Immature natural killer cell (primary cell): ENCODE measurements around the gene MAML2. TPM values are rescaled to one million over a fixed set of nuclear protein-coding genes. Genes with fewer than 3 reads are reported as not detected.

Experiments
- DNase-seq, 3 donors: peaks; one replicate each; pipeline ENCODE4 v3.0.0; 2022; ENCODE audit warnings: mixed read lengths in 1 of 3
- H3K27ac Mint-ChIP-seq, 6 donors: one replicate each; pipeline ENCODE4 v1.8.0; 2020; ENCODE audit warnings: mixed read lengths in 6 of 6, mild to moderate bottlenecking in 5 of 6, inconsistent platforms in 4 of 6, moderate library complexity in 3 of 6
- H3K27me3 Mint-ChIP-seq, 3 donors: one replicate each; pipeline ENCODE4 v1.8.0; 2020 to 2021; ENCODE audit warnings: low read depth in 3 of 3, mild to moderate bottlenecking in 3 of 3, mixed read lengths in 3 of 3, moderate library complexity in 3 of 3, inconsistent platforms in 1 of 3
- H3K36me3 Mint-ChIP-seq, 3 donors: one replicate each; pipeline ENCODE4 v1.8.0; 2020; ENCODE audit warnings: mixed read lengths in 3 of 3, inconsistent platforms in 2 of 3, mild to moderate bottlenecking in 2 of 3
- H3K4me1 Mint-ChIP-seq, 2 donors: one replicate each; pipeline ENCODE4 v1.8.0; 2020; ENCODE audit warnings: inconsistent platforms in 2 of 2, mild to moderate bottlenecking in 2 of 2, mixed read lengths in 2 of 2, moderate library complexity in 1 of 2
- H3K4me3 Mint-ChIP-seq, 5 donors: one replicate each; pipeline ENCODE4 v1.8.0; 2020; ENCODE audit warnings: mild to moderate bottlenecking in 5 of 5, mixed read lengths in 5 of 5, inconsistent platforms in 3 of 5, moderate library complexity in 3 of 5
- H3K9me3 Mint-ChIP-seq, 6 donors: one replicate each; pipeline ENCODE4 v1.8.0; 2020; ENCODE audit warnings: mild to moderate bottlenecking in 6 of 6, mixed read lengths in 6 of 6, inconsistent platforms in 4 of 6, moderate library complexity in 3 of 6
- polyA plus RNA-seq, 3 donors: library from polyadenylated mRNA; unstranded; fragments of 300-500 nt; fragmentation: Illumina TruSeq; gene quantifications; one replicate each; pipeline ENCODE4 v1.2.3, GENCODE V29; 2021

MAML2 gene
- polyA plus RNA-seq, 3 donors from 2014 or later, result 0.26 to 4.5 (median 1.1) TPM

DNA sequence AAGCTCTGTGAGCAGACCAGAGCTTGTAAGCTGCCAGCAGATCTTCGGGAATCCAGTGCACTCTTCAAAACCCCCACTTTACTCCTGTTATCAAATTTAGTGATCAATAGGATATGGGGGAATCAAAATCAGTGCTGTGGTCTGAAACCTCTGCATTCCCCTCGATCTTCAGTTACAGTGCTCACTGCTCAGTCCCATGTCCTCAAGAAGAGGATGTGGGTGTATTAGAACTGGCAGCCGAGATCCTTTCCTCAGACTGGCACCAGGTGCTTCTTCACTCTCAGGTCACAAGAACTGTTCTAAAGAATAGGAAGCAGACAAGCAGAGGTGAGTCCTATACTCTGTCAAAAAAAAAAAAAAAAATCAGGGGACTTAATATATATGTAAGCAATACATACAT is 15.3 kb upstream of the MAML2 start:
- Mint-ChIP-seq H3K36me3 (peaks cover 29 to 48% (median 31%) of the 10 kb centered on the region in 3 donors), H3K9me3 (no peaks in the 10 kb centered on the region), H3K4me1 (peaks cover 3 to 25% of the 10 kb centered on the region in 2 donors), H3K27me3 (no peaks in the 10 kb centered on the region), H3K27ac (peak overlapping the region in 2 of 6 donors; percentile 20 to 36), H3K4me3 (no peak overlapping the region)
- no peak for DNase-seq

DNA sequence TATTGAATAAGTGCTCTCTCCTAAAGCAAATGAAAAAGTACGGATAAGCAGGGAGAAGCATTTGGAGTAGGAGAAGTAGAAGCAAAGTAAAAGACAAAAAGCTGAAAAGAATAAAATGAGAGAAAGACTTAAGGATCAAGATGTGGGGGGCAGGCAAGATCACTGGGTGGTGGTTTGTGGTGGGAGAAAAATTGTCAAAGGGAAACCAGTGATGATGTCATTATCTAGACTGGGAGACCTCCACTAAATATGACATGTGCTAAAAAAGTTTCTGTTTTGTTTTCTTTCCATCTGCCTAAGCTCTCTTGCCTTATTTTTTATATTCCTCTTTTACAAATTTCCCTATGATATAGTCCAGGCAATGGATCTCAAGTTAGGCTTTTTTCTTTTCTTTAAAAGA is 14.8 kb upstream of the MAML2 start:
- Mint-ChIP-seq H3K27ac (peak overlapping the region in 2 of 6 donors; percentile 27 to 58), H3K4me1 (peaks cover 3 to 25% of the 10 kb centered on the region in 2 donors), H3K4me3 (no peak overlapping the region), H3K27me3 (no peaks in the 10 kb centered on the region), H3K36me3 (peaks cover 29 to 46% (median 31%) of the 10 kb centered on the region in 3 donors), H3K9me3 (no peaks in the 10 kb centered on the region)
- DNase-seq, result no peak

DNA sequence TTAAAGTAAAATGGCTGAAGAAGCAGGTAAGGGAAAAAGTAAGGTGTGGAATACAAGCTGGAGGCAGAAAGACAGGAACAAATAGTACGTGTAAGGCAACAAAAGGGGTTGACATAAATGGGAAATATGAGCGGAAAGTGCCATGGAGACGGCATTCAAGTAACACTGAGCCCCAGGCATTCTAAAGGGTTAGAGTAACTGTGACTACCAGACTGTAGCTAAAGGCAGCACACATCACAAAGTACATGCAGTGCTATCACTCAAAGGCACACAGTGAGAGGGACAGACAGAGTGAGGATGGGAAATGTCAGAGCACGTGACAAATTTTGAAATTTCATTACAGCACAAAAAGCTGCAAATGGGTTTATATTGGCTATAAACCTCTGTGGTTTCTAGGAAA is 13.9 kb upstream of the MAML2 start:
- DNase-seq, result no peak
- Mint-ChIP-seq H3K27ac (no peak overlapping the region), H3K4me1 (peaks cover 3 to 25% of the 10 kb centered on the region in 2 donors), H3K9me3 (no peaks in the 10 kb centered on the region), H3K4me3 (no peak overlapping the region), H3K27me3 (no peaks in the 10 kb centered on the region), H3K36me3 (peaks cover 29 to 42% (median 32%) of the 10 kb centered on the region in 3 donors)

DNA sequence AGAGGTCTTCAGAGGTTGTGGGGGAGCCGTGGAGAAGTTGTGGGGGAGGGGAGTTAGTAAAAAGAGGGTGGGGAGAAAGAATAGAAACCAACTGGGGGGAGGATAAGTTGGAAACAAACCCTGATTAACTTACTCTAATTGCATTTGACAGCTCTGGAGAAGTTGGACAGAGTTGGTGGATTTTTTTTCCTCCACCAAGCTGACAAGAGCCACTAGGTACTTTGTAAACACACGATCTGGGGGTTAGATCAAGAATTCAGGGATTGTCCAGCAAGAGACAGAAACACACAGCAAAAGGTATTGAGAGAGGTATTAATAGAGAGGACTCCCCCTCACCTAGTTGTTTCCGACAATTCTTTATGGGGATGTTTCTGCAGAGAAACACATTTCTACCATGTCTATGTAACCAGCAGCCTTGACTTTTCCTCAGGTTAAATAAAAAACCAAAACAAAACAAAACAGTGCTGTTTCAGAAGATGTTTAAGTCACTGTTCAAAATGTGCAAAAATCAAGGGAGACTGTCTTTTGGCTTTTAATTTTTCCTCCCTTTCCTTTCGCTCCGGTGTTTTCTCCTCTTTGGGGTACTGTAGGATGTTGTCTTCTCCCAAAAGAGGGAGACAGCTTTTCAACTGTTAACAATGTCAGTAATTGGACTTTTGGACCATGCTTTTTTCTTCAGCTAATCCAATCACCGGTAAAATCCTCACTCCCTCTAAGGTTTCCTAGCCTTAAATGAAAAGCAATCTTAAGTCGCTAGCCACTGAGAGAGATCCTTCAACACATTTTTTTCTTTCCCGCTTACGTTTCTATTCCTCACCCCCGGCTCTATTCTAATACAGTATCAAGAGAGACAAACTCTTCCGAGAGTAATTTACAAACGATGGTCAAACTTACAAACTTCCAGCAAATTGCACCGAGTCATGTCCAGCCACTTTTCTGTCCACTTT is 708 bp downstream of the MAML2 start:
- Mint-ChIP-seq H3K4me1 (peaks cover 56 to 63% of the 10 kb centered on the region in 2 donors), H3K36me3 (no peaks in the 10 kb centered on the region), H3K27me3 (peaks cover 0 to 5% (median 4%) of the 10 kb centered on the region in 3 donors), H3K4me3 (peak overlapping the region; percentile 89 to 100 (median 94)), H3K27ac (peak overlapping the region; percentile 27 to 96 (median 64)), H3K9me3 (no peaks in the 10 kb centered on the region)
- DNase-seq, result peak in 1 of 3 donors; percentile 1

DNA sequence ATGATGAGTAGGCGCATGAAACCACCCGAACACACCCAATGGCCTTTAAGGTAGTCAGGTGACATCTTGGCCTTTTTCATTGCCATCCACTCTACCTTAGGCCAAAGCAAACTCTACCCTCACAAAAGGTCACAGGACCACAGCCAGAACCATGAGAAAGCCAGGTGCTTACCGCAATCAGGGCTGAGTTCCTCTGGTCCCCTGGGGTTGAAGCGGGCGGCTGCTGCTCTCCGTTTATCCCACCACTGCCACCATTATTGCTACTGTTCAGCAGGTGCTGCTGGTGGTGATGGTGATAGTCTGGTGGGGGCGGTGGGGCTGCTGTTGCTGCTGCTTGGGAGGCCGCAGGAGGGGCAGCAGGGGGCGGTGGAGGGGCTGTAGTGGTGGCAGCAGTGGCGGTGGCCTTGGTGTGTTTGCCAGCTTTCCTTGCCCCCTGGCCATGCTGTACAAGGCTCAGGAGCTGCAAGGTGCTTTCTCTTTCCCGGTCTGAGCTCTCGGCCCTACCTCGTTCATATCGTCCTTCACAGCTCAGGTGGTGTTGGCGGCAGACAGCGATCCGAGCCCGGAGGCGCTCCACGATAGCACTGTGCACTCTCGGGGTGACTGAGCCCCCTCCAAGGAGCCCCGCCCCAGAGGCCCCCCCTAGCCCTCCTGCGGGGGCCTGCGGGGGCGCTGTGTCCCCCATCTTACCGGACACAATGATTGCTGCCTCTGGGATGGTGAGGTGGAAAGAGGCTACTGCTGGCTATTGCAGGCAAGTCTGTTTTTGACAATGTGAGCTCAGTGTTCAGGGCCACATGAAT is 1.6 kb downstream of the MAML2 start:
- peak; percentile 65 to 73 (median 69) for DNase-seq
- H3K36me3 Mint-ChIP-seq, result no peaks in the 10 kb centered on the region

DNA sequence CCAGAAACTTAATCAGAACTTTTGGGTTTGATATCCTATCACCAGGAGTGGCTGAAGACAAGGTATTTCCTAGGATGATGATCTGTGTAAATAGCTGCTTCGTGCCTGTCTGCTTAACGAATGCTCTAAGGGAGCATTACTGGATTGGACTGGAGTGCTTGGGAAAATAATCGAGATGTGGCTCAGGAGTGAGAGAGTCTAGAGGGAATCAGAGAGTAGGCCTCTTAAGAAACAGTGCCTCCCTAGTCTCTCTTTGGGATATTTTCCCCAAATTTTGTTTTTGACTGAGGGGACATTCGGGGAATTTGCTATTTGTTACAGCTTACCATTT is 2.5 kb downstream of the MAML2 start:
- Mint-ChIP-seq H3K36me3 (peaks cover 3 to 4% (median 4%) of the 10 kb centered on the region in 3 donors), H3K4me1 (peaks cover 56 to 79% of the 10 kb centered on the region in 2 donors), H3K4me3 (peak overlapping the region; percentile 89 to 100 (median 94)), H3K27me3 (peaks cover 0 to 5% (median 4%) of the 10 kb centered on the region in 3 donors), H3K27ac (peak overlapping the region in 5 of 6 donors; percentile 46 to 96 (median 60)), H3K9me3 (no peaks in the 10 kb centered on the region)
- no peak for DNase-seq

More for the DNA sequence above, 1.6 kb downstream of the MAML2 start:
- H3K9me3 Mint-ChIP-seq, result no peaks in the 10 kb centered on the region
- H3K4me3 Mint-ChIP-seq, result peak overlapping the region; percentile 89 to 100 (median 94)
- H3K27ac Mint-ChIP-seq, result peak overlapping the region; percentile 27 to 96 (median 79)
- H3K4me1 Mint-ChIP-seq, result peaks cover 56 to 71% of the 10 kb centered on the region in 2 donors
- peaks cover 0 to 5% (median 4%) of the 10 kb centered on the region in 3 donors for H3K27me3 Mint-ChIP-seq

DNA sequence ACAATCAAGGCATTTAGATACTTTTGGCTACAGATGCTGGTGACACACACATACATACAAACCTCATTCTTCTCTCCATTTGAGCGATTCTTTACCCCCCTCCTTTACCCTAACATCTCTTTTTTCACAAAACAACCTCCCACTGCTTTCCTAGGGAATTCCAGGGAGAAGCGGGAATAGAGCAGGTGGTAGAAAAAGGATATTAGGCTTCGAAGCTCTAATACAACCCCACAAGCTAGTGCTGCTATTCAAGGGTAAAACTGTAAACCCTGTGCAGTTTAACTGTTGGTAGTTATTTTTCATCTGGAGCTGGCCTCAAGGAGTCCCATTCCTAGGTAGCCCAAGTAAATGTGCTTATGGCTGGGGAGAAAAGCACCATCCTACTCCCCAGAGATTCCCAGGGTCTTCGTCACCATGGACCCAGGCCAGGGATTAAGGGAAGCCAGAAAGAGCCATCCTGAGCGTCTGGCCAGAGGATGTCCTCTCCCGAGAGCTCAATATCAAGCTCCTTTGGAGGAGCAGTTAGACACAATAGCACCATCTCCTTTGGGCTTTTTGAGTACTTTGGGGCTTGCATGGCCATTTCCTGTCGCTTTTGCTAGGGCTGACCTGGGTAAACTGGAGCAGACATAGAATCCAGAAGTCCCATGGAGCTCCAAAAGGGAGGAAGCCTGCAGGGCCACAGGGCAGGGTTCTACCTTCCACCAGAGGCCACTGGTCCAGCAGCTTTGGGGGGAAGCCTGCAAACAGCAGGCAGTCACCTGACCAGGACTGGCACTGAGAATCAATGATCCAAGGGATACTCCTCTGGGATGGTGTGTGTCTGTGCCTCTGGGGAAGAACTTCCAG is 3.1 kb downstream of the MAML2 start:
- H3K4me3 Mint-ChIP-seq, result peak overlapping the region; percentile 89 to 100 (median 94)
- H3K9me3 Mint-ChIP-seq, result no peaks in the 10 kb centered on the region
- peaks cover 6 to 7% (median 7%) of the 10 kb centered on the region in 3 donors for H3K36me3 Mint-ChIP-seq
- H3K4me1 Mint-ChIP-seq, result peaks cover 56 to 84% of the 10 kb centered on the region in 2 donors
- no peak for DNase-seq
- H3K27me3 Mint-ChIP-seq, result peaks cover 0 to 5% (median 5%) of the 10 kb centered on the region in 3 donors
- peak overlapping the region; percentile 78 to 96 (median 94) for H3K27ac Mint-ChIP-seq

DNA sequence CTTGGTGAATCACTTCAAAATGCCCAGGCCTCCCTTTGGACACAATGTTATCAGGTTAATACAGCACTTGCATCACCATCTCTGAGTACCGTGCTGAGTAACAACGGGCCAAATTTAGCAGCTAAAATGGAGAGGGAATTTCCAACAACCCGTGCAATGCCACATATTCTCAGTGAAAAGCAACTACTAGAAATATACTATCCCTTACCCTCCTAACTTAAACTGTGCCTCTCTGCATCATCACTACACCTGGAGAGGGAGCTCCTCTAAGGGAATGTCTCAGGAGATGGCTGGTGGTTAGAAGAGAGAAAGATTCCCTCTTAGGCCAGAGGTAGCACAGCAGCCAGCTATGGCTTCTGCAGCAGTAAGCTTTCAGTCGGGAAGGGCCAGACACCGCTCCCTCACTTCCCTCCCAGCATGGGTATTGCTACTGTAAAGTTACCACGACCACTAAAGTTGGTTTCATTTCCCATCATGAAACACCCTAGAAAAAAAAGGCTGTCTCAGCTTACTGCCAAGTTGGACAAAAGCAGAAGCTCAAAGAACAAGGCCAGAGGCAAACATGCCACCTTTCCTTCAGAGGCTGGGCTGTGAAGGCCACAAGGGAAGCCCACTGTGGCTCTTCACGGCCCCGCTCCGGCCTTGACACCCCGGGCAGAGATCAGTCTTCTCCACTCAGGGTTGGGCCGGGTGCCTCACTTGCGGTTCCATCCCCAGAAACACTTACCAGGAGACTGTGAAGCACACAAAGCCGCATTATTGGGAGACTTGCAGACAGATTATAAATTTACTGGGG is 3.9 kb downstream of the MAML2 start:
- peak overlapping the region; percentile 87 to 99 (median 92) for H3K4me3 Mint-ChIP-seq
- H3K9me3 Mint-ChIP-seq, result no peaks in the 10 kb centered on the region
- peaks cover 6 to 9% (median 7%) of the 10 kb centered on the region in 3 donors for H3K36me3 Mint-ChIP-seq
- H3K27me3 Mint-ChIP-seq, result peaks cover 0 to 5% (median 5%) of the 10 kb centered on the region in 3 donors
- peaks cover 56 to 84% of the 10 kb centered on the region in 2 donors for H3K4me1 Mint-ChIP-seq
- DNase-seq, result peak; percentile 64 to 66 (median 65)
- peak overlapping the region; percentile 78 to 96 (median 94) for H3K27ac Mint-ChIP-seq

DNA sequence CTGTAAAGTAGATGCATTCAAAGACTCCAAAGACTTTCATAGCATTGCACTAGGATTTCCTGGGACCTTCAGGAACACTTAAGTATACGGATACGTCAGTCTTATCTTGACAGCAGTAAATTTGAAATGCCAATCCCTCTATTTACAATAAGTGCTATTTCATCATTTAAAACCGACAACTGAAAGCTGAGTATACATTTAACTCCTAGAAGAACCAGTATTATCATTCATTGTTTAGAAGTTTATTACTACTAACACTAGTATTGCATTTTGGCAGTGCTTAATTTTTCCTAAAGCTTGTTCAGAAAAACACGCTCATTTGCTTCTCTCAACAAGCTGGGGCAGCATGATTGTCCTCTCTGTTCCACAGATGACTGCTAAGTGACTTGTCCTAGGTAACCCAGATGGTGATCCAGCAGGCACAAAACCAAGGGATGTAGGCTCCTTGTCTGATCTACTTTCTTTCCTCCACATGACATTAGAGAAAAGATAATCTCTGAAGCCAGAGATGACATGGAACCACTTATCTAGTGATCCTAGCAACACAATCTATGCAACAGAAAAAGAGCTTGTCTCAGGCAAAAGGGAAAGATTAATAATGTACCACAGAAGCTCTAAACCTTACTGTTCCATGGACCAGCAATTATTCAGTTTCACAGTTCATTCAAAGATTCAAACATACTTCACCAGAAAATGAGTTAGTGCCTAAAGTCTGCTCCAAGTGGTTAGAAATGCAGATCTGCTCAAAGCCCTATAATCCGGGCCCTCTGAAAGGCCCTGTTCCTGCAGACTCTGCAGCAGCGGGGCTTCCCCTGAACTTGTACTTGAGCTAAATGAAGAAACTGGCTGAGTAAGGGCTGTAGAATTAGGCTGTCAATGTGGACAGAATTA is 5.2 kb downstream of the MAML2 start:
- DNase-seq, result peak in 1 of 3 donors; percentile 3
- peaks cover 7 to 10% (median 8%) of the 10 kb centered on the region in 3 donors for H3K36me3 Mint-ChIP-seq

DNA sequence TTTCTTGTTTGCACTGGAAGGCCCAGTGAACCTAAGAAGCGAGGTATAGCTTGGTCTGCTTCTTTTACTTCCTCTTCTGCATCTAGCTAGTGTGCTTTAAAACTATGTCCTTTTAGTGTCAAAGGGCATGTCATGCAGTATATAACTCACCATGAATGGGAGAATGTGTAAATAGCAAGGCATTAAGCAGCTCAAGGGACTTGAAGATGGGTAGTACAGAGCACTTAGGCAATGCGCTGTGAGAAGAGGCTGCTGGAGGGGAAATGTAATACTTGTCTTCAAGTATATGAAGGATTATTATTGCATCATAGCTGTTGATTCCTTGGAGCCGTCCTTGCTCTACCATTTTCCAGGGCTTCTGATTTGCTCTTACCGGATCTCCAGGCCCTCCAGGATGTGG is 7.6 kb downstream of the MAML2 start:
- Mint-ChIP-seq H3K36me3 (peaks cover 7 to 10% (median 8%) of the 10 kb centered on the region in 3 donors), H3K4me1 (peaks cover 43 to 71% of the 10 kb centered on the region in 2 donors), H3K4me3 (no peak overlapping the region), H3K27ac (peak overlapping the region in 1 of 6 donors; percentile 38), H3K27me3 (peaks cover 0 to 5% (median 0%) of the 10 kb centered on the region in 3 donors), H3K9me3 (no peaks in the 10 kb centered on the region)
- DNase-seq, result no peak

More for the DNA sequence above, 5.2 kb downstream of the MAML2 start:
- Mint-ChIP-seq H3K9me3 (no peaks in the 10 kb centered on the region), H3K27ac (peak overlapping the region; percentile 32 to 96 (median 94)), H3K4me1 (peaks cover 54 to 81% of the 10 kb centered on the region in 2 donors), H3K27me3 (peaks cover 0 to 5% (median 2%) of the 10 kb centered on the region in 3 donors), H3K4me3 (peak overlapping the region; percentile 87 to 99 (median 92))

DNA sequence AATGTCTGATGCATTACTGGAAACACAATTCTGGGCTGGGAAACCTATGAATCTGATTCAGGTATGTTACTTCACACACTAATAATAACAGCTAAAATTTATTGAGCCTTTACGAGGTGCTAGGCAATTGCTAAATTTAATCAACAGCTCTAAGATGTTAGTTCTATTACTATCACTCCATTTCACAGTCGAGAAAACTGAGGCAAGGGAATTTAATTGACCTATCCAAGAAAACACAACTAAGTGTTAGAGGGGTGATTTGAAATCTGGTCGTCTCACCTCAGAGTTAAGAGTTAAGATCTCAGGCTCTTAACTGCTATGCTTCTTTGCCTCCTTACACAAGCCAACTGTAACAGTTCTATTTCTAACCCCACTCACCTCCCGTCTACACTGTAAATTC is 8.8 kb downstream of the MAML2 start:
- Mint-ChIP-seq H3K36me3 (peaks cover 7 to 10% (median 8%) of the 10 kb centered on the region in 3 donors), H3K9me3 (no peaks in the 10 kb centered on the region), H3K4me3 (no peak overlapping the region), H3K4me1 (peaks cover 36 to 71% of the 10 kb centered on the region in 2 donors), H3K27ac (no peak overlapping the region), H3K27me3 (peaks cover 0 to 3% (median 0%) of the 10 kb centered on the region in 3 donors)
- DNase-seq, result no peak
